Cardiac muscle cell (in vitro differentiated cells and primary cell): Measurements from ENCODE around the gene NIPBL. TPM values are rescaled to one million over a fixed set of nuclear protein-coding genes. Genes with fewer than 3 reads are reported as not detected.

ENCODE experiments used
- DNase-seq, 2 donors: peaks; one replicate each; pipeline versions ENCODE4 v3.0.0 to v3.0.0-alpha.2; 2010 to 2017; ENCODE audit warnings: low read depth in 1 of 2, low spot score in 1 of 2
- H3K27ac ChIP-seq: fragments of 200-600 bp; sonication (generic); 2 replicates; pipeline ENCODE4 v1.5.1; 2016
- H3K27me3 ChIP-seq: fragments of 200-600 bp; sonication (generic); 2 replicates; pipeline ENCODE4 v1.6.0; 2016; ENCODE audit warnings: control low read depth
- H3K36me3 ChIP-seq: fragments of 200-600 bp; sonication (generic); 2 replicates; pipeline ENCODE4 v1.5.1; 2016; ENCODE audit warnings: control low read depth
- H3K4me1 ChIP-seq: fragments of 200-600 bp; sonication (generic); 2 replicates; pipeline ENCODE4 v1.8.1; 2017; ENCODE audit warnings: low read depth, mild to moderate bottlenecking, mixed run types
- H3K4me3 ChIP-seq: fragments of 200-600 bp; sonication (generic); 2 replicates; pipeline ENCODE4 v1.5.1; 2016; ENCODE audit warnings: mild to moderate bottlenecking
- H3K9me3 ChIP-seq: fragments of 200-600 bp; sonication (generic); 2 replicates; pipeline ENCODE4 v1.5.1; 2017; ENCODE audit warnings: low read depth, mild to moderate bottlenecking, control low read depth
- polyA plus RNA-seq: library from polyadenylated mRNA; unstranded; fragments of >200 nt; fragmentation: Nextera tagmentation; extraction: Ambion mirVana; gene quantifications from 2 replicates; pipeline ENCODE4 v1.2.1, GENCODE V29; 2016
- total RNA-seq: library from RNA; depleted of rRNA; stranded (reverse); fragments of >200 nt; gene quantifications from 2 replicates; pipeline ENCODE4 v1.2.3, GENCODE V29; 2016
- TF ChIP-seq, protein P1 (sequence below): IDR thresholded peaks from 2 replicates; pipeline ENCODE4 v1.5.1; 2012; ENCODE audit warnings: low read depth, mild to moderate bottlenecking, low read length

Gene NIPBL, protein sequence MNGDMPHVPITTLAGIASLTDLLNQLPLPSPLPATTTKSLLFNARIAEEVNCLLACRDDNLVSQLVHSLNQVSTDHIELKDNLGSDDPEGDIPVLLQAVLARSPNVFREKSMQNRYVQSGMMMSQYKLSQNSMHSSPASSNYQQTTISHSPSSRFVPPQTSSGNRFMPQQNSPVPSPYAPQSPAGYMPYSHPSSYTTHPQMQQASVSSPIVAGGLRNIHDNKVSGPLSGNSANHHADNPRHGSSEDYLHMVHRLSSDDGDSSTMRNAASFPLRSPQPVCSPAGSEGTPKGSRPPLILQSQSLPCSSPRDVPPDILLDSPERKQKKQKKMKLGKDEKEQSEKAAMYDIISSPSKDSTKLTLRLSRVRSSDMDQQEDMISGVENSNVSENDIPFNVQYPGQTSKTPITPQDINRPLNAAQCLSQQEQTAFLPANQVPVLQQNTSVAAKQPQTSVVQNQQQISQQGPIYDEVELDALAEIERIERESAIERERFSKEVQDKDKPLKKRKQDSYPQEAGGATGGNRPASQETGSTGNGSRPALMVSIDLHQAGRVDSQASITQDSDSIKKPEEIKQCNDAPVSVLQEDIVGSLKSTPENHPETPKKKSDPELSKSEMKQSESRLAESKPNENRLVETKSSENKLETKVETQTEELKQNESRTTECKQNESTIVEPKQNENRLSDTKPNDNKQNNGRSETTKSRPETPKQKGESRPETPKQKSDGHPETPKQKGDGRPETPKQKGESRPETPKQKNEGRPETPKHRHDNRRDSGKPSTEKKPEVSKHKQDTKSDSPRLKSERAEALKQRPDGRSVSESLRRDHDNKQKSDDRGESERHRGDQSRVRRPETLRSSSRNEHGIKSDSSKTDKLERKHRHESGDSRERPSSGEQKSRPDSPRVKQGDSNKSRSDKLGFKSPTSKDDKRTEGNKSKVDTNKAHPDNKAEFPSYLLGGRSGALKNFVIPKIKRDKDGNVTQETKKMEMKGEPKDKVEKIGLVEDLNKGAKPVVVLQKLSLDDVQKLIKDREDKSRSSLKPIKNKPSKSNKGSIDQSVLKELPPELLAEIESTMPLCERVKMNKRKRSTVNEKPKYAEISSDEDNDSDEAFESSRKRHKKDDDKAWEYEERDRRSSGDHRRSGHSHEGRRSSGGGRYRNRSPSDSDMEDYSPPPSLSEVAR (N-terminal part only)
- total RNA-seq (15.9 and 43.9 TPM in 2 replicates), polyA plus RNA-seq (19.1 and 32.2 TPM in 2 replicates)

- Histone ChIP-seq H3K27ac (peak within 1 kb of the TSS; percentile 99), H3K4me1 (peaks cover 35% of the 10 kb centered on the region), H3K36me3 (no peaks in the 10 kb centered on the region), H3K4me3 (peak within 1 kb of the TSS; percentile 89), H3K27me3 (no peaks in the 10 kb centered on the region), H3K9me3 (no peaks in the 10 kb centered on the region)
- TF ChIP-seq, protein P1, sequence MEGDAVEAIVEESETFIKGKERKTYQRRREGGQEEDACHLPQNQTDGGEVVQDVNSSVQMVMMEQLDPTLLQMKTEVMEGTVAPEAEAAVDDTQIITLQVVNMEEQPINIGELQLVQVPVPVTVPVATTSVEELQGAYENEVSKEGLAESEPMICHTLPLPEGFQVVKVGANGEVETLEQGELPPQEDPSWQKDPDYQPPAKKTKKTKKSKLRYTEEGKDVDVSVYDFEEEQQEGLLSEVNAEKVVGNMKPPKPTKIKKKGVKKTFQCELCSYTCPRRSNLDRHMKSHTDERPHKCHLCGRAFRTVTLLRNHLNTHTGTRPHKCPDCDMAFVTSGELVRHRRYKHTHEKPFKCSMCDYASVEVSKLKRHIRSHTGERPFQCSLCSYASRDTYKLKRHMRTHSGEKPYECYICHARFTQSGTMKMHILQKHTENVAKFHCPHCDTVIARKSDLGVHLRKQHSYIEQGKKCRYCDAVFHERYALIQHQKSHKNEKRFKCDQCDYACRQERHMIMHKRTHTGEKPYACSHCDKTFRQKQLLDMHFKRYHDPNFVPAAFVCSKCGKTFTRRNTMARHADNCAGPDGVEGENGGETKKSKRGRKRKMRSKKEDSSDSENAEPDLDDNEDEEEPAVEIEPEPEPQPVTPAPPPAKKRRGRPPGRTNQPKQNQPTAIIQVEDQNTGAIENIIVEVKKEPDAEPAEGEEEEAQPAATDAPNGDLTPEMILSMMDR, result no peak
- peak; percentile 95 to 96 for DNase-seq
Observed at GRCh38 chr5:36876299-36876964, at the start of gene NIPBL. Gene NIPBL (plus strand): TSS chr5:36876769. CDS start chr5:36953697, 76,928 bp downstream.

GRCh38 chr5:36832274-36832673, 44.3 kb upstream of the NIPBL start:
- Histone ChIP-seq H3K9me3 (no peaks in the 10 kb centered on the region), H3K27ac (no peak overlapping the region), H3K36me3 (no peaks in the 10 kb centered on the region), H3K27me3 (no peaks in the 10 kb centered on the region), H3K4me3 (no peak overlapping the region), H3K4me1 (no peaks in the 10 kb centered on the region)
- TF ChIP-seq, protein P1, result no peak
- no peak for DNase-seq

GRCh38 chr5:36836831-36837230, 39.7 kb upstream of the NIPBL start:
- TF ChIP-seq, protein P1, result no peak
- DNase-seq, result no peak

GRCh38 chr5:36839489-36840476, 36.8 kb upstream of the NIPBL start:
- H3K36me3 ChIP-seq, result no peaks in the 10 kb centered on the region
- no peaks in the 10 kb centered on the region for H3K9me3 ChIP-seq
- H3K4me3 ChIP-seq, result no peak overlapping the region
- no peak overlapping the region for H3K27ac ChIP-seq
- no peaks in the 10 kb centered on the region for H3K4me1 ChIP-seq
- no peak for DNase-seq
- TF ChIP-seq, protein P1, result no peak
- H3K27me3 ChIP-seq, result no peaks in the 10 kb centered on the region

More at GRCh38 chr5:36836831-36837230, 39.7 kb upstream of the NIPBL start:
- Histone ChIP-seq H3K4me3 (no peak overlapping the region), H3K4me1 (no peaks in the 10 kb centered on the region), H3K9me3 (no peaks in the 10 kb centered on the region), H3K27ac (no peak overlapping the region), H3K36me3 (no peaks in the 10 kb centered on the region), H3K27me3 (no peaks in the 10 kb centered on the region)
